ENCODE measurements around the gene FBXO31.

The FBXO31 gene

GRCh38 chr16:87369796-87370719 is 13.5 kb downstream of the FBXO31 start:
- H3K27me3 ChIP-seq (ENCODE audit: insufficient read depth, insufficient read length) = no peaks in the 10 kb centered on the region
- no peak overlapping the region for H3K9ac ChIP-seq (ENCODE audit: insufficient read length, low read depth)
- no peak overlapping the region for H3K4me3 ChIP-seq (ENCODE audit: insufficient read length, low read depth)
- DNase-seq (ENCODE audit: low read depth, low spot score) = no peak
- peaks cover 40% of the 10 kb centered on the region for H3K36me3 ChIP-seq (ENCODE audit: insufficient read depth, insufficient read length, low read length)
- TF ChIP-seq YY1 (IDR thresholded peaks at IDR 0.05; ENCODE audit: insufficient read depth, insufficient read length) = no peak
- TF ChIP-seq SUZ12 (IDR thresholded peaks at IDR 0.05; ENCODE audit: extremely low read depth, insufficient read depth, insufficient read length) = no peak
- no peak for TF ChIP-seq ZNF274 (IDR thresholded peaks at IDR 0.05; ENCODE audit: low read depth, low read length)
- no peaks in the 10 kb centered on the region for H3K9me3 ChIP-seq (ENCODE audit: insufficient read depth, low read length)
- H3K4me1 ChIP-seq (ENCODE audit: insufficient read depth, insufficient read length) = peaks cover 10% of the 10 kb centered on the region

- H3K9ac ChIP-seq (ENCODE audit: insufficient read length, low read depth) = no peak overlapping the region
- no peaks in the 10 kb centered on the region for H3K9me3 ChIP-seq (ENCODE audit: insufficient read depth, low read length)
- H3K27me3 ChIP-seq (ENCODE audit: insufficient read depth, insufficient read length) = no peaks in the 10 kb centered on the region
- TF ChIP-seq SUZ12 (IDR thresholded peaks at IDR 0.05; ENCODE audit: extremely low read depth, insufficient read depth, insufficient read length) (no peak), ZNF274 (IDR thresholded peaks at IDR 0.05; ENCODE audit: low read depth, low read length) (no peak), YY1 (IDR thresholded peaks at IDR 0.05; ENCODE audit: insufficient read depth, insufficient read length) (no peak)
- H3K4me3 ChIP-seq (ENCODE audit: insufficient read length, low read depth) = no peak overlapping the region
- no peak for DNase-seq (ENCODE audit: low read depth, low spot score)
- H3K36me3 ChIP-seq (ENCODE audit: insufficient read depth, insufficient read length, low read length) = peaks cover 38% of the 10 kb centered on the region
- H3K4me1 ChIP-seq (ENCODE audit: insufficient read depth, insufficient read length) = peaks cover 10% of the 10 kb centered on the region
Measured at GRCh38 chr16:87369117-87369765, 14.3 kb downstream of the FBXO31 start.

DNA sequence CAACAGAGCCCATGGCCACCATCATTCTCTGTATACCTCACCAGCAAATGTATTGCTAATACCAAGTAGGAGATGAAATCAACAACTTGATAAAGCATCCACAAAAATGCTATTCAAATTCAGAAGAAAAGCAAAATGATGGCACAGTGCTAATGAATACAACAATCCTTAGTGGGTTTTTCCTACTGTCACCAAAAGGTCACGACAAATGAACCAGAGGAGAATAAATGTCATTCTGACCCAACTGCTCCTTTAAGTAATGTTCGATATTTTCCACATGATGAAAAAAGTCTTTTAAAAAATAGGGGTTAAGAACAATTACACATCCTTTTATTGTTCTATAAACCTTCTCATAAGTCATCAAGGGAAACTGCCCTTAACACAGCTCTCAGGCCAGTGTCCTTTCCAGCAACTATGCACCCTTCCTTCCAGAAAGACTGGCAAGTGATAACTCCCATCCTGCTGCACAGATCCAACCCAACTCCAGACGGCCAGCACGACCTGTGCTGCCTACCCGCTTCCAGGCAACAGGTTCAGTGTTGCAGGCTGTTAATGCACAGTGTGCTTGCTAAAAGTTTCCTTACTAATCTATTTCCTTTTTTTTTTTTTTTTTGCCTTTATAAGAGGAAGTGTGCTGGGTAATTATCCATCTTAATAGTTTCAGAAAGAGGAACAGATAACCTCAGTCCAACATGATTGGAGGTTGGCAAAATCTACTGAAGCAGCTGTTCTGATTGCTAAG is 15.4 kb downstream of the FBXO31 start:
- Histone ChIP-seq H3K9me3 (ENCODE audit: insufficient read depth, low read length) (no peaks in the 10 kb centered on the region), H3K4me1 (ENCODE audit: insufficient read depth, insufficient read length) (peaks cover 13% of the 10 kb centered on the region)
- TF ChIP-seq ZNF274 (IDR thresholded peaks at IDR 0.05; ENCODE audit: low read depth, low read length) (no peak), YY1 (IDR thresholded peaks at IDR 0.05; ENCODE audit: insufficient read depth, insufficient read length) (no peak), SUZ12 (IDR thresholded peaks at IDR 0.05; ENCODE audit: extremely low read depth, insufficient read depth, insufficient read length) (no peak)

GRCh38 chr16:87367529-87367928 is 16.0 kb downstream of the FBXO31 start:
- no peak overlapping the region for H3K9ac ChIP-seq (ENCODE audit: insufficient read length, low read depth)
- no peaks in the 10 kb centered on the region for H3K9me3 ChIP-seq (ENCODE audit: insufficient read depth, low read length)
- peaks cover 13% of the 10 kb centered on the region for H3K4me1 ChIP-seq (ENCODE audit: insufficient read depth, insufficient read length)
- H3K27me3 ChIP-seq (ENCODE audit: insufficient read depth, insufficient read length) = no peaks in the 10 kb centered on the region
- peaks cover 32% of the 10 kb centered on the region for H3K36me3 ChIP-seq (ENCODE audit: insufficient read depth, insufficient read length, low read length)
- no peak overlapping the region for H3K4me3 ChIP-seq (ENCODE audit: insufficient read length, low read depth)
- TF ChIP-seq YY1 (IDR thresholded peaks at IDR 0.05; ENCODE audit: insufficient read depth, insufficient read length) (no peak), SUZ12 (IDR thresholded peaks at IDR 0.05; ENCODE audit: extremely low read depth, insufficient read depth, insufficient read length) (no peak), ZNF274 (IDR thresholded peaks at IDR 0.05; ENCODE audit: low read depth, low read length) (no peak)
- DNase-seq (ENCODE audit: low read depth, low spot score) = no peak

More for the DNA sequence above, 15.4 kb downstream of the FBXO31 start:
- Histone ChIP-seq H3K4me3 (ENCODE audit: insufficient read length, low read depth) (no peak overlapping the region), H3K36me3 (ENCODE audit: insufficient read depth, insufficient read length, low read length) (peaks cover 35% of the 10 kb centered on the region), H3K9ac (ENCODE audit: insufficient read length, low read depth) (no peak overlapping the region), H3K27me3 (ENCODE audit: insufficient read depth, insufficient read length) (no peaks in the 10 kb centered on the region)
- no peak for DNase-seq (ENCODE audit: low read depth, low spot score)

DNA sequence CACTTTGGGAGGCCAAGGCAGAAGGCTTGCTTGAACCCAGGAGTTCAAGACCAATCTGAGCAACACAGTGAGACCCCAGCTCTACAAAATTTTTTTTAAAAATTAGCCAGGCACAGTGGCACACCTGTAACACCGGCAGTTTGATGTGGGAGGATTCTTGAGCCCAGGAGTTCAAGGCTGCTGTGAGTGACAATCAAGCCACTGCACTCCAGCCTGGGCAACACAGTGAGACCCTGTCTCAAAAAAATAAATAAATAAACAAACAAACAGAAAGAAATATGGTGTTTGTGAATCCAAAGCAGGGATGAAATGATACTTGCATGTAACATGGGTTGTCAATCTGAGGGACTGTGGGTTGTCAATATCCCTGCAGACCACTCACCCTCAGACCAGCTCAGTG is 16.6 kb downstream of the FBXO31 start:
- Histone ChIP-seq H3K27me3 (ENCODE audit: insufficient read depth, insufficient read length) (no peaks in the 10 kb centered on the region), H3K9me3 (ENCODE audit: insufficient read depth, low read length) (no peaks in the 10 kb centered on the region), H3K4me1 (ENCODE audit: insufficient read depth, insufficient read length) (peaks cover 13% of the 10 kb centered on the region), H3K36me3 (ENCODE audit: insufficient read depth, insufficient read length, low read length) (peaks cover 29% of the 10 kb centered on the region), H3K4me3 (ENCODE audit: insufficient read length, low read depth) (no peak overlapping the region), H3K9ac (ENCODE audit: insufficient read length, low read depth) (no peak overlapping the region)
- no peak for DNase-seq (ENCODE audit: low read depth, low spot score)
- no peak for TF ChIP-seq YY1 (IDR thresholded peaks at IDR 0.05; ENCODE audit: insufficient read depth, insufficient read length)
- no peak for TF ChIP-seq SUZ12 (IDR thresholded peaks at IDR 0.05; ENCODE audit: extremely low read depth, insufficient read depth, insufficient read length)
- TF ChIP-seq ZNF274 (IDR thresholded peaks at IDR 0.05; ENCODE audit: low read depth, low read length) = no peak

DNA sequence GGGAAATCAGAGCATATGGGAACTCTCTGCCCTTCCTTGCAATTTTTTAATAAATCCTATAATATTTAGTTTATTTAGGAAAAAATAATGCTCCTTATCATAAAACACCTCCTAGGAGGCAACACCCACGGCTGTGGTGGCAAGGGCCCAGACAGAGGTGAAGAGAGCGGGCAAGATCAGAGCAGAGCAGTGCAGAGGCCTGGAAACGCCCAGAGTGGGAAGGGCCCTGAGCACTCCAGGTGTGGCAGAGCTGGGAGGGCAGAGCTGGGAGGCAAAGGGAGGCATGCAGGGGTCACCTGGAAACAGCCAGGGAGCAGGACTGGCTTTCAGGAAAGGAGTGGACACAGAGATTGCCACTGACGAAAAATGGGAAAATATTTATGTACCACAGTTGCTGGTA is 17.3 kb downstream of the FBXO31 start:
- H3K9ac ChIP-seq (ENCODE audit: insufficient read length, low read depth) = no peak overlapping the region
- H3K4me1 ChIP-seq (ENCODE audit: insufficient read depth, insufficient read length) = peaks cover 13% of the 10 kb centered on the region
- H3K36me3 ChIP-seq (ENCODE audit: insufficient read depth, insufficient read length, low read length) = peaks cover 35% of the 10 kb centered on the region

More for the DNA sequence above, 17.3 kb downstream of the FBXO31 start:
- Histone ChIP-seq H3K27me3 (ENCODE audit: insufficient read depth, insufficient read length) (no peaks in the 10 kb centered on the region), H3K9me3 (ENCODE audit: insufficient read depth, low read length) (no peaks in the 10 kb centered on the region), H3K4me3 (ENCODE audit: insufficient read length, low read depth) (no peak overlapping the region)
- no peak for DNase-seq (ENCODE audit: low read depth, low spot score)
- TF ChIP-seq YY1 (IDR thresholded peaks at IDR 0.05; ENCODE audit: insufficient read depth, insufficient read length) = no peak
- no peak for TF ChIP-seq SUZ12 (IDR thresholded peaks at IDR 0.05; ENCODE audit: extremely low read depth, insufficient read depth, insufficient read length)
- no peak for TF ChIP-seq ZNF274 (IDR thresholded peaks at IDR 0.05; ENCODE audit: low read depth, low read length)
